Measurements from ENCODE around the gene PAPSS2.

PAPSS2 gene

DNA sequence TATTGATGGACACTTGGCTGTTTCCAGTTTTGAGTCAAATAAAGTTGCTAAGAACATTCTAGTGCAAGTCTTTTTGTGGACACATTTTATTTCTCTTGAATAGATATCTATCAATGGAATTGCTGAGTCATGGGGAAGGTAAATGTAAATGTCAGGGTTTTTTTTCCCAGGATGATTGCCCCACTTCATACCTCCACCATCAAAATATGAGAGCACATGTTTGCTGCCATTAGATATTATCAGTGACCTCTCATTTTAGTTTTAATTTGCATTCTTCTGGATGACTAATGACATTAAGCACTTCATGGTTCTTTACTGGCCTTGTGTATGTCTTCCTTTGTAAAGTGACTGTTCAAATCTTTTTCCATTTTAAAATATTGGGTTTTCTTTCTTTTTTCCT lies 45.7 kb downstream of the PAPSS2 start:
- in situ Hi-C loops (cut with HindIII; ENCODE audit: low pct_unique_long_range_greater_than_20kb, low sequenced_read_pairs) = no loop called here
- peak; percentile 35; the same call in 1 of the 2 replicates for TF ChIP-seq JUND (IDR thresholded peaks at IDR 0.05; ENCODE audit: low read depth)
- peak in 1 of 2 experiments; percentile 63 for DNase-seq (ENCODE audit: low read depth in 1 of 2, low spot score in 1 of 2)

DNA sequence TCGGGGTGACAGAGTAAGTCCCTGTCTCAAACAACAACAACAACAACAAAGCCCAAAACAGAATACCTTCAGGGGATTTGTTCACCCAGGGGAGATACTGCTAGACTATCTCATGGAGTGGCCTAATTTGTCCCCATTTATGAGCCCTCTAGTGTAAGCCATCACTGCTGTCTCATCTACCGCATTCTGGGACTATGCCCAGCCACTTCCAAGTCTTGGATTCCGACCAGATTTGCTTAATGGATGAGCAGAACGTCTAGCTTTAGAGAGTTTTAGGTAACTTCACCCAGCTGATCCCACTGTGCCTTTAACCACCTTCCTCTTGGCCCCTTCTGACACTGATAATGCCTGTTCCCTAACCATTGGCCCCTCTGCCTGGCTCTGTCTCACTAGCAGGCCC lies 47.1 kb downstream of the PAPSS2 start:
- no peak for DNase-seq (ENCODE audit: low read depth in 1 of 2, low spot score in 1 of 2)

DNA sequence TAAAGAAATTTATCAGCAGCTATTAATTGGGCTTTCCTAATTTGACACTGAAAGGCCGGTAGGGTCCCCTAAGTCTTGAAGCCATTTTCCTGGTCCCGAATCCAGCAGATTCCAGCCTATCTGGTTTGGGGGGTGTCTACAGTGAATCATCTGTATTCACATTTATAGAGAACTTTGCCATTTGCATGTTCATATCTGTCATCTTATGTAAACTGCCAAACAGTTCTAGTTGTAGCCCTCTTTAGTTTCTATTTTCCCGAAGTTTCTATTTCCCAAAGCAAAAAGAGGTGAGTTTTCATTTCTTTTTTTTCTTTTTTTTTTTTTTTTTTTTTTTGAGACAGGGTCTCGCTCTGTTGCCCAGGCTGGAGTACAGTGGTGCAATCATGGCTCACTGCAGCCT lies 47.6 kb downstream of the PAPSS2 start:
- DNase-seq (ENCODE audit: low read depth in 1 of 2, low spot score in 1 of 2) = no peak
- TF ChIP-seq JUND (IDR thresholded peaks at IDR 0.05; ENCODE audit: low read depth) = no peak
- in situ Hi-C loops (cut with HindIII; ENCODE audit: low pct_unique_long_range_greater_than_20kb, low sequenced_read_pairs) = no loop called here

More for the DNA sequence above, 47.1 kb downstream of the PAPSS2 start:
- in situ Hi-C loops (cut with HindIII; ENCODE audit: low pct_unique_long_range_greater_than_20kb, low sequenced_read_pairs) = no loop called here
- TF ChIP-seq JUND (IDR thresholded peaks at IDR 0.05; ENCODE audit: low read depth) = no peak

DNA sequence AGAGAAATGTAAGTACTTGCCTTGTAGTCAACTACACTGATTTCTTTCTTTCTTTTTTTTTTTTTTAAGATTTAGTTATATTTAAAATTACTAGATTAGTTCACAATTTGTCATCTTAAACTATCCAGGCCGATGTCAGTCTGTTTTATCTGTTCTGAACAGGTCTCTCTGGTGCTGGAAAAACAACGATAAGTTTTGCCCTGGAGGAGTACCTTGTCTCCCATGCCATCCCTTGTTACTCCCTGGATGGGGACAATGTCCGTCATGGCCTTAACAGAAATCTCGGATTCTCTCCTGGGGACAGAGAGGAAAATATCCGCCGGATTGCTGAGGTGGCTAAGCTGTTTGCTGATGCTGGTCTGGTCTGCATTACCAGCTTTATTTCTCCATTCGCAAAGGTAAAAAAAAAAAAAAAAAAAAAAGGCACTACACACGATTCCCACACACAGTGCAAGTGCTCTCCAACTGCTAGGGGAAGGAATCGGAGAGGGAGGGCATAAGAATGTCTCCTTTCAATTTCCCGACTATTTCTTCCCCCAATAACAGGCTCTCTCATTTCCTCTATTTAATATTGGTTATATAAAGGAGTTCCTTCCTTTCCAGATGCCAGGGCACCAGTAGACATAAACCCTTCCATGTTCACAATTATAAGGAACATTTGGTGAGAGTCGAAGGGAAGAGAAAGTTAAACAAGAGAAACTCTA lies 53.4 kb downstream of the PAPSS2 start:
- in situ Hi-C loops (cut with HindIII; ENCODE audit: low pct_unique_long_range_greater_than_20kb, low sequenced_read_pairs) = no loop called here
- DNase-seq (ENCODE audit: low read depth in 1 of 2, low spot score in 1 of 2) = no peak
- TF ChIP-seq JUND (IDR thresholded peaks at IDR 0.05; ENCODE audit: low read depth) = no peak

DNA sequence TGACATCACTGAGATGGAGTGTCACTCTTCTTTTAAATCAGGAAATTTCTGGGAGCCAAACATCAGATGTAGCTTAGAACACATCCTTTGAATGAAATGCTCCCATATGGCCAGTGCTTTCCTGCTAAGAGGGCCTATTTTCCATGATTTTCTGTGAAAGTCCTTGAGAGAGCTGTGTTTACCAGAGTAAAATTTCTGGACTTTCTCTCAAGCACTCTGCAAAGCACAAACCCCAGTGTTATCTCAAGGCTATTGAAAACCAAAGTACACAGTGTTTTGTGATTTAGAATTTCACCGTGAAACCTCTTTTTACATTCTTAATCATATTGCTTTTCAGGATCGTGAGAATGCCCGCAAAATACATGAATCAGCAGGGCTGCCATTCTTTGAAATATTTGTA lies 54.0 kb downstream of the PAPSS2 start:
- TF ChIP-seq JUND (IDR thresholded peaks at IDR 0.05; ENCODE audit: low read depth) = no peak
- in situ Hi-C loops (cut with HindIII; ENCODE audit: low pct_unique_long_range_greater_than_20kb, low sequenced_read_pairs) = no loop called here
- DNase-seq (ENCODE audit: low read depth in 1 of 2, low spot score in 1 of 2) = no peak

DNA sequence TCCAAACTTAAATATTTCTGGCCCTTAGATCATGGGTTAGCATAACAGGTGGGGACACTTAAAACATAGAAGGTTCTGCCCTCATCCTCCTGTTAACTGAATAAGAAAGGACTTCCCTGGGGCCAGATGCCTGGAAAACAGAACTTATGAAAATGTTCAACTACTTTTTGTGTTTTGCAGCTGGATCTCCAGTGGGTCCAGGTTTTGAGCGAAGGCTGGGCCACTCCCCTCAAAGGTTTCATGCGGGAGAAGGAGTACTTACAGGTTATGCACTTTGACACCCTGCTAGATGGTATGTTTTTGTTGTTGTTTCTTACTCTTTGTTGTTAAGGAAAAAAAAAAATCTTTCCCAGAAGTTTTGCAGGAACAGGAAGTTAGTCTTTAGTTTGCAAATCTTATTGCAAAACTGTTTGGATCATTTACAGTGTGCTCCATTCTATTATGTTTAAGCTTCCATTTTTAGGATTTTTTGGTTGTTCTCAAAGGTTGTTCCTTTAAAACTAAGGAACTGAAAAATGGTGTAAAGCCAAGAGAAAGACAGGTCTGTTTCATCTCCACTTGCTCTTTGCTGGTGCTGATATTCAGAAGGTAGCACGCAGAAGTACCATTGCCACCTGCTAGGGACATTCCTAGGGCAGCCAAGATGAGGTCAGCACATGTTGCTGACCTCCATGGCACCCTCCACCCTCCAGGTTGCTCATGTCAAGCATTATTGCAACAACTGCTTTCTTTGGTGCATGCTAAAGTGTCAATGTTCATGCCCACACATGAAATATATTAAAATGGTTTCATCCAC lies 56.1 kb downstream of the PAPSS2 start:
- DNase-seq (ENCODE audit: low read depth in 1 of 2, low spot score in 1 of 2) = no peak
- in situ Hi-C loops (cut with HindIII; ENCODE audit: low pct_unique_long_range_greater_than_20kb, low sequenced_read_pairs) = no loop called here
- no peak for TF ChIP-seq JUND (IDR thresholded peaks at IDR 0.05; ENCODE audit: low read depth)

DNA sequence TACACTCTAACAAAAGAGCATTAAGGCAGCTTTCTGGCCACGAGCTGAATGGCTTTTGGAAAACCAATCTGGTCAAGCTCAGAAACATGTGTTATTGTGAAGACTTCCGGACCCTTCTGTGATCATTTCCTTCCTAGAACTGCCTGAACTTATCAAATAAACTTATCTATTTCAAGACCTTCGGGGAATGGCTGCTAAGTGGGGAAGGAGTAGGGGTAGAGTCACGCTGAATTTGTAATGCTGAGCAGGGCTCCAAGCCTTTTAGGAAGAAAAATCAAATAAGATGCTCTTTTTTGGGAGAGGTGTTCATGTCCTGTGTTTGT lies 56.6 kb downstream of the PAPSS2 start:
- DNase-seq (ENCODE audit: low read depth in 1 of 2, low spot score in 1 of 2) = no peak
- TF ChIP-seq JUND (IDR thresholded peaks at IDR 0.05; ENCODE audit: low read depth) = no peak
- in situ Hi-C loops (cut with HindIII; ENCODE audit: low pct_unique_long_range_greater_than_20kb, low sequenced_read_pairs) = no loop called here

DNA sequence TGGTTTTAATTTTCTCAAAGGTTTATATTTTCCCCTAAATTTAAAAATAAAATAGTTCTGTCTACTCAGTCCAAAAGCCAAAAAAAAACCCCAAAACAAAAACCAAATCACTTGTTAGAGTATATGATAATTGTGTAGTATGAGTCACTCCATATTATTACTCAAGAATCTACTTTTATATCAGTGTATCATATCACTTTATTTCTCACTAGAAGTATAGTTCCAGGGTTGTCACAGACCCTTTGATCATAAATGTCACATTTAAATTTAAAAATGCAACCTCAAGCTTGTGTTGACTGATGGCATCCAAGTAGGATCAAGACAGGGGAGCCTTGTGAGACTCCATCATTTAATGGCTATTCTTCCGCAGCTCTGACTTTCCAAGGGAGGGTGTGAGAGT lies 61.0 kb downstream of the PAPSS2 start:
- no peak for DNase-seq (ENCODE audit: low read depth in 1 of 2, low spot score in 1 of 2)
- in situ Hi-C loops (cut with HindIII; ENCODE audit: low pct_unique_long_range_greater_than_20kb, low sequenced_read_pairs) = no loop called here
- no peak for TF ChIP-seq JUND (IDR thresholded peaks at IDR 0.05; ENCODE audit: low read depth)

DNA sequence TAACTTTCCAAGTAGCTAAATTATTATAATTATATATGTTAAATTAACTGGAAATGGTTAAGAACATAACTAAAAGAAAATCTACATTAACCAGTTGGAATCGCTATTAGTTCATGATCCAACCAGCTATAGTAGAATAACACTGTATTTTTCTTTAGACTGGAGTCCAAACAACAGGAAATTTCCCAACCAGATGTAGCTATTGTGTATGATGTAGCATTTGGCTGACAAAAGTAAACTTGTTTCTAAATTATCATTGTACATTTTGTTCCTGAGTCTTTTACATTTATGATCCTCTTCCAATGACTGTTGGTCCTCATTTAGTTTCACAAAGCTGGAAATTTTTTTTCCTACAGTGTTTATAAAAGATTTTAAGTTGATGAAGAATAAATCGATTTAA lies 62.1 kb downstream of the PAPSS2 start:
- in situ Hi-C loops (cut with HindIII; ENCODE audit: low pct_unique_long_range_greater_than_20kb, low sequenced_read_pairs) = no loop called here
- DNase-seq (ENCODE audit: low read depth in 1 of 2, low spot score in 1 of 2) = no peak
- no peak for TF ChIP-seq JUND (IDR thresholded peaks at IDR 0.05; ENCODE audit: low read depth)

DNA sequence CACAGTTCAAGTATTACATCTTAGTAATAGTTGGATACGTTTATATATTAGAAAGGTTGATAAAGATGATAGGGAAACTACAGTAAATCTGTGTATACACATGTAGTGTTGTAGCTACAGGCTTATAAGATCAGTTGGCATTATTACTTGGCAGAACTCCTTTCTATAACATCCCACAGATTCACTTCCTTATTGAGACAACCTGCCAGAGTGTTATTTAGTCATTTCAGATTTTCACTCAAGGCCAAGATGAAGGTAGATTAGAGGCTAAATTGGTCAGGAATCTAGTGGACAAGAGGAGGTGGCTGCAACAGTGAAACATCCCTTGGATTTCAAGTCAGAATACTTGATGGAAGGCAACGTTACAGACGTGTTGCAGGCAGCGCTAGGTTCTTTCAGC lies 63.0 kb downstream of the PAPSS2 start:
- in situ Hi-C loops (cut with HindIII; ENCODE audit: low pct_unique_long_range_greater_than_20kb, low sequenced_read_pairs) = no loop called here
- TF ChIP-seq JUND (IDR thresholded peaks at IDR 0.05; ENCODE audit: low read depth) = peak; percentile 68; the same call in 1 of the 2 replicates
- DNase-seq (ENCODE audit: low read depth in 1 of 2, low spot score in 1 of 2) = peak; percentile 17 to 50

DNA sequence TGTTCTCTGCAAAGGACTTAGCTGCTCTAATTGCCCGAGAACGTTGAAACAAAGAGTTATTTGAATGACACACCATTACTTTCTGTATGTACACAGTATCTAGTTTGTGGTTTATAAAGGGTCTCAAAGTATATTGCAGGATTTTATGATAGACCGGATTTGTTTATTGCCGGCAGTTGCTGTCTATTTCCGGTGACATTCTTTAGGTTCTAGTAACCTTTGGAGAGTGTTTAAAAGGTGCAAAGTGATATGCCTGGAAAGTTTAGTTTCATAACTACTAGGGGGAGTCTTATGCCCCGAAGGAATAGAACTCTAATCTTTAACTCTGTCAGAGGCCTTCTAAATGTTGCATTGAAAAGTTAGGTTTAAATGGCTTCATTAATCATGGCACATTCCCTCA lies 63.8 kb downstream of the PAPSS2 start:
- in situ Hi-C loops (cut with HindIII; ENCODE audit: low pct_unique_long_range_greater_than_20kb, low sequenced_read_pairs) = no loop called here
- DNase-seq (ENCODE audit: low read depth in 1 of 2, low spot score in 1 of 2) = no peak
- no peak for TF ChIP-seq JUND (IDR thresholded peaks at IDR 0.05; ENCODE audit: low read depth)

DNA sequence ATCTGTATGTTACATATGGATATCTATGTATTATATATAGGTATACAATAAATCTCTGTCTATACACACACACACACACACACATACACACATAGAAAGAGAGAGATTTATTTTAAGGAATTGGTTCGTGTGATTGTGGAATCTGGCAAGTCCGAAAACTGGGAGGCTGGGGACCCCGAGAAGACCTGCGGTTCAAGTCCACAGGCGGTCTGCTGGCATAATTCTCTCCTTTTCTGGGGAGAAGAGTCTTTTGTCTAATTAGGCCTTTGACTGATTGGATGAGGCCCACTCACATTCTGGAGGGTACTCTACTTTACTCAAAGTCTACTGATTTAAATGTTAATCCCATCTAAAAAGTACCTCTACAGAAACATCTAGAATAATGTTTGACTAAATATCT lies 65.1 kb downstream of the PAPSS2 start:
- in situ Hi-C loops (cut with HindIII; ENCODE audit: low pct_unique_long_range_greater_than_20kb, low sequenced_read_pairs) = no loop called here
- TF ChIP-seq JUND (IDR thresholded peaks at IDR 0.05; ENCODE audit: low read depth) = no peak
- DNase-seq (ENCODE audit: low read depth in 1 of 2, low spot score in 1 of 2) = no peak

DNA sequence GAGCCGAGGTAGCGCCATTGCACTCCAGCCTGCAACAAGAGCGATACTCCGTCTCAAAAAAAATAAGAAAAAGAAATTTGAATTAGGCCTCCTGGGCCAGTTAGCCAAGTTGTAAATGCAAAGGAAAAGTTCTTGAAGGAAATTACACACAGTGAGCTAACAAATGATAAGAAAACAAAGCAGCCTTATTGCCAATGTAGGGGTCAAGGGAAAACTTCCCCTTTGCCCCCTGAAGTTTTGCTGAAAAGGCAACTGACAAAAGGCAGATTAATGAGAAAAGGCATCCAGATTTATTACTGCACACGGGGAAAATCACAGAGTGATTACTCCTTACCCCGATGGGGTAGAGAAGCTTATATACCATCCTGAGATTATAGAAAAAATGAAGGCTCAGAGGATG lies 70.3 kb downstream of the PAPSS2 start:
- in situ Hi-C loops (cut with HindIII; ENCODE audit: low pct_unique_long_range_greater_than_20kb, low sequenced_read_pairs) = no loop called here
- DNase-seq (ENCODE audit: low read depth in 1 of 2, low spot score in 1 of 2) = no peak
- no peak for TF ChIP-seq JUND (IDR thresholded peaks at IDR 0.05; ENCODE audit: low read depth)

Measured in T47D (cell line).